SJSA1 (cell line): Measurements from ENCODE around the gene PRIM2. TPM values are rescaled to one million over a fixed set of nuclear protein-coding genes. Genes with fewer than 3 reads are reported as not detected.
"Not testable (repeated sequence)": the region's sequence is repeated elsewhere in the genome, so short reads cannot be mapped to it uniquely, and the experiment has no call there.

Source experiments
- DNase-seq, 2 experiments: peaks; one replicate each; pipeline ENCODE4 v3.0.0-alpha.2; 2015 to 2020; ENCODE audit warnings: low spot score in 2 of 2, low read depth in 1 of 2
- H3K27ac ChIP-seq: fragments of 250-450 bp; sonication (Bioruptor Pico); 2 replicates; pipeline ENCODE4 v1.5.1; 2020; ENCODE audit warnings: mild to moderate bottlenecking, moderate library complexity
- H3K27me3 ChIP-seq: fragments of 250-450 bp; sonication (Bioruptor Pico); replicated peaks from 2 replicates; pipeline ENCODE4 v1.5.1; 2020; ENCODE audit warnings: mild to moderate bottlenecking, moderate library complexity
- H3K36me3 ChIP-seq: fragments of 250-450 bp; sonication (Bioruptor Pico); 2 replicates; pipeline ENCODE4 v1.5.1; 2020; ENCODE audit warnings: mild to moderate bottlenecking
- H3K4me1 ChIP-seq: fragments of 250-450 bp; sonication (Bioruptor Pico); replicated peaks from 2 replicates; pipeline ENCODE4 v1.6.1; 2021; ENCODE audit warnings: mild to moderate bottlenecking
- H3K4me3 ChIP-seq: fragments of 250-450 bp; sonication (Bioruptor Pico); 2 replicates; pipeline ENCODE4 v1.5.1; 2020; ENCODE audit warnings: mild to moderate bottlenecking
- H3K9me3 ChIP-seq: fragments of 250-450 bp; sonication (Bioruptor Pico); replicated peaks from 2 replicates; pipeline ENCODE4 v1.5.1; 2020; ENCODE audit warnings: mild to moderate bottlenecking
- total RNA-seq: library from RNA; depleted of rRNA; stranded (reverse); fragments of >200 nt; shearing (Covaris generic); gene quantifications from 2 replicates; pipeline ENCODE4 v1.2.3, GENCODE V29; 2014

PRIM2 gene
- total RNA-seq, 1 experiment from 2014 or later, result 58.0 TPM

DNA sequence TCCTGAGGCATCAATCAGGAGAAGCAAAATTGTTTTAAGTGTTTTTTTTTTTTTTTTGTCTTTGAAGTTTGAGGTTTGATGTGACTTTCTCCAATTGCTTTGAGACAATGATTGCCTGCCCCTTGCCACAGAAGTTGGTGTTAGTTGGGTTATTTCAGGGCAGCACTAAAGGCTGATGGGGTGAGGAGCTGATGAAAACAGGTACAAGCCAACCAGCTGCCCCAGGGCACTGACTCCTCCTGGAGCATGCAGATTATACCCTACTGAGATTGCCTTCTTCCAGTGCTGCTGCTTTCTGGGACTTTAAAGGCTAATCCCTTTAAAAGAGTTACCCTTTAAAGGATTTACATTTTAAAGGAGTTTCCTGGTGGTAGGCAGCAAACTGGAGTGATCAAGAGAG is 172.5 kb downstream of the PRIM2 start:
- H3K9me3 ChIP-seq, H3K36me3 ChIP-seq, DNase-seq, H3K4me3 ChIP-seq, H3K27me3 ChIP-seq, H3K27ac ChIP-seq: not testable (repeated sequence)
- H3K4me1 ChIP-seq, result peaks cover 15% of the 10 kb centered on the region

DNA sequence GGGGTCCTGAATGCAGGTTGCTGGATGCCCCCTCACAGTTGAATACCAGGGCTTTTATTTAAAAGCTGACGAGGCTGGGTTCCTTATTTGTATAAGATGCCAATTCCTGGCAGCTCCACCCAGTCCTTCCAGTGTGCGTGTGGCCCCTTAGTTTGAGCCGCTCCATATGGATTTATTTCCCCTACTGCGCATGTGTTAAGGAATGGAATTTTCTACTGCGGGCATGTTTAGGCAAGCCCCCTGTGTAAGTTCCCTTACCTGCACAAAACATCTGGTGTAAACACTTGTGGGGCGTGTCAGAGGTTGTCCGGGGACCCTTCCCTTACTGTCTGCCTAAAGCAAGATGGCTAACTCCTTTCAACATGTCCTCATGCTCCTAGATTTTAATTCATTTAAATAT is 174.4 kb downstream of the PRIM2 start:
- H3K36me3 ChIP-seq, H3K4me1 ChIP-seq: not testable (repeated sequence)

DNA sequence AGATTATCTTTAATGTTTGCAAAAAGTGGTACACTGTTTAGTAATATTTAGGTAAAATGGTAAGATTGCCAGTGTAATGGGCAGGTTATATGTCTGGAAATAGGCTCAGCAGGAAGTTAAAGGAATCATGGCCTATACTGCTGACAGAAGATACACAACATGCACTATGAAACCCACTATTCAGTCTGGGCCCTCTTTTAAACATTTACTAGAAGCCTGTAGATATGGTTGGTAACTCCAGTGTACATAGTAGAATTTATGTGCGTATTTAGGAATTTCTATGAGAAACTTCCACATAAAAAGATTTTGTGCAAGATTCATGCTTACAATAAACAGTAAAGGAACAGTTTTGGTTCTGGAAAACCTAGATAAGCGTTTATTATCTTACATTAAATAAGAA is 178.8 kb downstream of the PRIM2 start:
- H3K9me3 ChIP-seq, H3K27me3 ChIP-seq, H3K36me3 ChIP-seq, H3K4me3 ChIP-seq, DNase-seq, H3K27ac ChIP-seq: not testable (repeated sequence)
- H3K4me1 ChIP-seq, result peaks cover 11% of the 10 kb centered on the region

More for the DNA sequence above, 174.4 kb downstream of the PRIM2 start:
- not testable (repeated sequence) for H3K4me3 ChIP-seq, H3K27me3 ChIP-seq, H3K9me3 ChIP-seq, H3K27ac ChIP-seq, DNase-seq

DNA sequence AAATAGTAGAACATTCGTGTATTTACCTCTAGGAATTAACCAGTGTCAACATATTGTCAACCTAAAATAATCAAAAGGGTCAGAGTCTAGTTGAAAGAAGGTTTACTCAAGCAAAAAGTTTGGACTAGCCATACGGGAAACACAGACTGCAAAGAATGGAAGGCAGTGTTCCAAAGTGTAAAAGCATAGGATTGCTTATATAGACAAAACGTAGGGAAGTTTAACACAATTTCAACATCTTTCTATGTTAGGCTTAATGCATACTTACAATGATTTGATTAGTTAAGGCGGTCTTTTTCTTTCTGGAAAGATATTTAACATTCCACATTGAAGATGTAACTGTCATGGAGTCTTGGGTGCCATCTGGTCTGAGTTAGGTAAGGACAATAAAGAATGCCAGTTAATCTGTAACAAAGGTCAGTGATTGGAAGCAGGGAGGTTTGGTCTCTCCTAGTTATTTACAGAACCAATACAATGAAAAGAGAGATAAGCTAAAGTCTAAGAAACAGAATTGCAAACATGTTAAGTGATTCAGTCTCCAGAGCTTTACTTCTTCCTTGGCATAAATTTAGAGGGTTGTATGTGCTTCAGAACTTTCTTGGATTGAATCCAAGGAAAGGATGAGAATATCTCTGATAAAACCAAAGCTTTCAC is 183.1 kb downstream of the PRIM2 start:
- H3K4me3 ChIP-seq, H3K36me3 ChIP-seq, H3K27me3 ChIP-seq, H3K9me3 ChIP-seq: not testable (repeated sequence)
- peaks cover 11% of the 10 kb centered on the region for H3K4me1 ChIP-seq
- H3K27ac ChIP-seq, result peak overlapping the region; percentile 48
- DNase-seq, result peak in 1 of 2 experiments; percentile 69

DNA sequence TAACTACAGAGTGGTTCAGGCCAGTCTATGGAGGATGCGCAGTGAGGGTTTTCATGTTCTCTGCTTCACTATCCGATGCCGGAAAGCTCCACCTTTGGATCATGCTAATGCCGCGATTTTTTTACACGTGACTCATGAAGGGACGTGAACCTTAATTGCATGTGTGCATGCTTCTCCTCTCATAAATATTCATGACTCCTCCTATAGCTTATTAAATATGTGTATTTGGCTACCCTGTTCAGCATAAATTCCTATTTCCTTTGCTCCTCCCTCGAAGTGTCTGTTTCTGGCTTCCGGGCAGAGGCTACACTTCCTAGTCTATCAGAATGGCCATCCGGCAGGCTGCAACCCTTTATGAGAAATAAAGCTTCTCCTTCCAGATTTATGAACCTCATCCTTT is 185.0 kb downstream of the PRIM2 start:
- H3K9me3 ChIP-seq, H3K4me3 ChIP-seq, DNase-seq, H3K27ac ChIP-seq, H3K36me3 ChIP-seq, H3K27me3 ChIP-seq: not testable (repeated sequence)
- H3K4me1 ChIP-seq, result peaks cover 11% of the 10 kb centered on the region

DNA sequence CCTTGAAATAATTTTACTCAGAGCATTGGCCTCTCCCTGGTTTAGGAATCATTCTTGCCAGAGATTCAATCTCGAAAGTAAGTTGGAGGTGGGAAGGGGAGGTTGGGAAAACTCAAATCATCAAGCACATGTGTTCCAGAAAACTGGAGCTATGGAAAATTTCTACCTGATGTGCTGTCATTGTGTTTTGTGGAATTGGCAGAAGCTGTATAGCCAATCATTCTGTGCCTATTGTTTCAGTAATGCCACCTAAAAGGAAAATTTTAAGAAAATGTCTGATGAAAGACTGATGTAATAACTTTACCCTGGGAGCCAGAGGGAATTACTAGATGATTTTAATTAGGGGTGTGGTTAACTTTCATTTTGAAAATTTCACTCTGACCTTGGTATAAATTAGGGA is 187.8 kb downstream of the PRIM2 start:
- not testable (repeated sequence) for H3K9me3 ChIP-seq, H3K27ac ChIP-seq, H3K4me3 ChIP-seq, DNase-seq, H3K36me3 ChIP-seq, H3K4me1 ChIP-seq, H3K27me3 ChIP-seq

DNA sequence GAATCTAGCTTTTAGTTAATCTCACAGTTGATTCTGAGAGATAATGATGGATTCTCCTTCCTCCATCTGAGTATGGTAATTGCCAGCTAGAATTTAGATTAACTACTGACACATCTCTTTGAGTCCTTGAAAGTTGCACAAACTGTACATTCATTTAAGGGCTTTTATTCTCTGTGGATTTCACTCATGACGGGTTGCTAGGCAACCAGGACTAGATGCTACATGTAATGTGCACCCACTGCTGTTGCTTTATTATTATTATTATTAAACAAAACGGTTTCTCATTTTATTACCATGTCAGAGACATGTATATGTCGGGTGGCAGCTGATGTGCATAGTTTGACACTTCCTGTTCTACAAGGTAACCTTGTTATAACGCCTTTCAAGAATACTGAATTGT is 193.0 kb downstream of the PRIM2 start:
- H3K4me1 ChIP-seq, H3K27ac ChIP-seq, H3K27me3 ChIP-seq, DNase-seq, H3K4me3 ChIP-seq, H3K36me3 ChIP-seq, H3K9me3 ChIP-seq: not testable (repeated sequence)

DNA sequence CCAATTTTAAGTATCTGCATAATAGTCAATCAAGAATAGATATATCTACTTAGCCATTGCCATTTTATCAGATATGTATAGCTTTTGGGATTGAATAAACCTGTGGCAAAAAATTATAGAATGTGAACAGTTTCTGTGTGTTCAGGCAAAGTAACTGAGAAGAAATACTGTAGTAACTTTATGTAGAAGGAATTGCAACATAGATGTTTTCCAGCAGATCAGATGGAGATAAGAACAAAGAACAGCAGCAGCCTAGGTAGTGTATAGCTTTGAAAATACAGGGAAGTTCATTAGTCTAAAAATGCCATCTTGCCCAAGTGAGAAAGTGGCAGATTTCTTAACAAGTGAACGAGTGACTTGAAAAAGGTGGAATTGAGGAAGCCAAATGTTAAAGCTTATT is 197.7 kb downstream of the PRIM2 start:
- not testable (repeated sequence) for H3K4me3 ChIP-seq, H3K9me3 ChIP-seq

DNA sequence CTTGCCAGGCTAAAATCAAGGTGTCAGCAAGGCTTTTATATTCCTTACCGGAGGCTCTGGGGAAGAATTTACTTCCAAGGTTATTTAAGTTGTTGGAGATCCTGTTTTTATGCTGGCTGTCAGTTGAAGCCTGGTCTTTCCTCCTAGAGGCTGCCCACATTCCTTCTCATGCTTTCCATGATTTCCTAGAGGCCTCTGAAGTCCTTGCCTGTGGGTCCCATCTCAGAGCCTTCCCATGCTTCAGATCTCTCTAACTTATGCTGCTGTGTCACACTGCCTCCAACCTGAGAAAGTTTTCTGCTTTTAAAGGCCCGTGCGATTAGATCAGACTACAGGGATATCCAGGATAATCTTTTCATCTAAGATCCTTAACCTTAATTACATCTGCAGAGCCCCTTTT is 198.4 kb downstream of the PRIM2 start:
- DNase-seq, H3K9me3 ChIP-seq, H3K4me1 ChIP-seq, H3K4me3 ChIP-seq, H3K27me3 ChIP-seq, H3K36me3 ChIP-seq, H3K27ac ChIP-seq: not testable (repeated sequence)

More for the DNA sequence above, 197.7 kb downstream of the PRIM2 start:
- not testable (repeated sequence) for H3K36me3 ChIP-seq, H3K4me1 ChIP-seq, H3K27ac ChIP-seq, H3K27me3 ChIP-seq, DNase-seq

DNA sequence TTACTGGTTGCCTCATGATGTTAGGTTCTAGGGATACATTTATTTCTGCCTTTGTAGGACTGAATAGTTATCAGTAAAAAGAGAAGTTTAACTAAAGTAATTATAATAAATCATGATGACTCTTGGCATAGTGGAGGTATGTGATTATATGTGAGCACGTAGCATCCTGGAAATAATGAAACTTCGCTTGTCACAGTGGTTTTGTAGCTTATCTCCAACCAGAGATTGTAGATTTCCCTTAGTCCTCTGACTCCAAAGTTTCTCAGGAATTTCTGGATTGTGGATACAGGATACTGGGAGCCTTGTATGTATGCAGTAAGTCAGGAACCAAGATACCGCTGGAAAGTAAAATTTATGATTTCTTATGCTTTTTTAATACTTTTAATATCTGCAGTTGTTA is 199.3 kb downstream of the PRIM2 start:
- H3K36me3 ChIP-seq, H3K27ac ChIP-seq, H3K27me3 ChIP-seq, H3K4me3 ChIP-seq, H3K9me3 ChIP-seq, DNase-seq, H3K4me1 ChIP-seq: not testable (repeated sequence)

DNA sequence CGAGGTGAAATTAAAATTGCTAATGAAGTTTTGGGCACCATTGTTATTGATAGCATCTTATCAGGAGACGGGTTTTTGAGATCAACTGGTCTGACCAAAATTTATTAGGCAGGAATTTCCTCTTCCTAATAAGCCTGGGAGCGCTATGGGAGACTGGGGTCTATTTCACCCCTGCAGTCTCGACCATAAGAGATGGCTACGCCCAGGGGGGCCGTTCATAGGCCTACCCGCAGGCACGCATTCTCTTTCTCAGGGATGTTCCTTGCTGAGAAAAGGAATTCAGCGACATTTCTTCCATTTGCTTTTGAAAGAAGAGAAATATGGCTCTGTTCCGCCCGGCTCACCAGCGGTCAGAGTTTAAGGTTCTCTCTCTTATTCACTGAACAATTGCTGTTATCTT is 201.8 kb downstream of the PRIM2 start:
- H3K4me1 ChIP-seq, H3K27ac ChIP-seq, H3K36me3 ChIP-seq, DNase-seq, H3K4me3 ChIP-seq, H3K9me3 ChIP-seq, H3K27me3 ChIP-seq: not testable (repeated sequence)

DNA sequence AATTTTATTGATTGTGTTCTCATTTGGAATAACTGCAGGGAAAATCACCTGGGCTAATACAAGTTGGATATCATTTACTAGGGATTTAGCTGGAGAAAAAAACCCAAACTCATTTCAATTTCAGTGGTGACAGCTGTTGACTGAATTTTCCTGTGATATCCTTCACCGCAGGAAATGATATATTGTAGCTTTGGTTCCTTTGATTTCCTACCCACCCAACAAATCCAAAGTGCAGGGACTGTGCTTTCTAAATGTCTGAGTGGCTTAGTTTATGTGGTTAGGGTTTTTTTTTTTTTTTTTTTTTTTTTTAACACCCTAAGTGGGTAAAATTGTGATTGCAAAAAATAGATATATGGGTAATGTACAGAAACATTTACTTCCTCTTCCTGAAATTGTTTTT is 203.7 kb downstream of the PRIM2 start:
- H3K9me3 ChIP-seq, DNase-seq: not testable (repeated sequence)

DNA sequence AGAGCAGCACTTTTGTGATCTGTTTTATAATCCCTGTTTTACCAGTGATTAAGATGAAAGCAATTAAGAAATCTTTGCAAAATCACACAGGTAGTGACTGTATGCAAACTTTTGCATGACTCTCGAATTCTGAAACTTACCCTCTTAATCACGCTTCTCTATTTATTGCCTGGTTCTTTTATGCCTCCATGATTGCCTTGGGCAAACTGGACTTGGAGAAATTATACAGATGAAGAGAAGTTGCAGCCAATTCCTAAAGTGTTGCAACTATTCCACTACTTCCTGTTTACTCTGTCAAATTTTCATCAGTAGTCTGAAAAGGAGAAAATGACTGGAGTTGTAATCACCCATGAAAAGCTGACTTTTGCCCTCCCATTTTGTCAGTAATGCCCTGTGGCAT is 205.8 kb downstream of the PRIM2 start:
- DNase-seq, H3K27ac ChIP-seq, H3K4me3 ChIP-seq: not testable (repeated sequence)

More for the DNA sequence above, 203.7 kb downstream of the PRIM2 start:
- not testable (repeated sequence) for H3K27ac ChIP-seq, H3K4me3 ChIP-seq, H3K4me1 ChIP-seq, H3K36me3 ChIP-seq, H3K27me3 ChIP-seq

DNA sequence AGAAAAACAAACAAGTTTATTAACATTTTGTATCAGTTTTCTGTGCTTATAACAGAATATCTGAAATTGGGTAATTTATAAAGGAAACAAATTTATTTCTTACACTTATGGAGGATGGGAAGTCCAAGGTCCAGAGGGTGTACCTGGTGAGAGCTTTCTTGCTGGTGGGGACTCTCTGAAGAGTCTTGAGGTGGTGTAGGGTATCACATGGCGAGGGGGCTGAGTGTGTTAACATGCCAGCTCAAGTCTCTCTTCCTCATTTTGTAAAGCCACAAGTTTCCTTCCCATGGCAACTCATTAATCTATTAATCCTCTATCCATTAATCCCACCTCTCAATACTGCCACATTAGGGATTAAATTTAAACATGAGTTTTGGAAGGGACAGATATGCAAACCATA is 212.3 kb downstream of the PRIM2 start:
- H3K4me1 ChIP-seq, H3K27me3 ChIP-seq, H3K4me3 ChIP-seq, H3K27ac ChIP-seq, H3K36me3 ChIP-seq, DNase-seq, H3K9me3 ChIP-seq: not testable (repeated sequence)

More for the DNA sequence above, 205.8 kb downstream of the PRIM2 start:
- H3K4me1 ChIP-seq, H3K27me3 ChIP-seq, H3K9me3 ChIP-seq, H3K36me3 ChIP-seq: not testable (repeated sequence)

DNA sequence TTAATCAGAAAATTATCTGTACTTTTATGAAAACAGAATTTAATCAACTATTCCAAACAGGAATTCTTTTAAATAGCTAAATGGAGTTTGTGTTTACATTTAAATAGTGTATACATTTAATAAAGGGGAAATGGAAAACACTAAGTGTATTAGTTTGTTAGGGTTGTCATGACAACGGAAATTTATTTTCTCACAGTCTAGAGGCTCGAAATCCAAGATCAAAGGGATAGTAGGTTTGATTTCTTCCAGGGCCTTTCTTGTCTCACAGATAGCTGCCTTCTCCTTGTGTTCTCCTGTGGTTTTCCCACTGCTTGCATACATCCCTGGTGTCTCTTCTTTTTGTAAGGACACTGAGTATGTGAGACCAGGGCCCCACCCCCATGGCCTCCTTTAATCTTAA is 215.2 kb downstream of the PRIM2 start:
- H3K27me3 ChIP-seq, H3K27ac ChIP-seq, H3K9me3 ChIP-seq, H3K4me1 ChIP-seq, H3K4me3 ChIP-seq, H3K36me3 ChIP-seq, DNase-seq: not testable (repeated sequence)
